Heart left ventricle (tissue), 13 donors: Measurements from ENCODE around the gene N4BP2L1.
"Not testable (repeated sequence)": the region's sequence is repeated elsewhere in the genome, so short reads cannot be mapped to it uniquely, and the experiment has no call there.

Experiments used
- CTCF ChIP-seq, 12 donors: fragments of 200-600 bp; sonication (generic) in 4 of 12; IDR thresholded peaks; one replicate each; pipeline versions ENCODE4 v1.5.0 to v1.8.0; 2018 to 2022; ENCODE audit warnings: antibody characterized with exemption in 12 of 12, mild to moderate bottlenecking in 5 of 12
- POLR2A ChIP-seq, 2 donors: fragments of 450-650 bp; IDR thresholded peaks; one replicate each; pipeline ENCODE4 v1.6.1; 2017; ENCODE audit warnings: antibody characterized with exemption in 2 of 2, mild to moderate bottlenecking in 2 of 2, moderate library complexity in 2 of 2
- donor health status: ischemic (EF 13 %, LVEDD 7.1; RV severe dilation, severe dysfunction).
- donor health status: DM: no; HTN: yes; CAD: no.
- donor health status: DM: no; HTN: no; CAD: no.
- donor health status: ischemic (EF 25% LVEDD 6.9; RV normal size, moderate dysfunction).
- donor health status: ischemic (EF 25% LVEDD 5.7; RV mildly dilated, moderate dysfunction).
- donor health status: ischemic (EF 35%, LVEDD 5.7; RV mildly dilated, moderate dysfunction).
- donor health status: nonischemic (EF 11% LVEDD 7.7; RV severe dilation, severe dysfunction).
- donor health status: DM: yes; HTN: yes; CAD: no.
- donor health status: PGD.
- donor health status: ischemic (EF 29% LVEDD 5.4; RV normal size, mild dysfunction).
- donor health status: nonischemic (EF 23%, LVEDD 6.1; RV moderate dilation, normal function).

GRCh38 chr13:32355935-32356334 lies 72.0 kb downstream of the N4BP2L1 start:
- TF ChIP-seq CTCF, POLR2A (IDR thresholded peaks at IDR 0.05): not testable (repeated sequence)
